HG02610 (cell line): ENCODE data around the gene CYP1B1.

ENCODE experiments used
- ATAC-seq: cut with Tn5 transposase; IDR thresholded peaks from one replicate; pipeline ENCODE4 v1.9.1; 2021; ENCODE audit warnings: mild to moderate bottlenecking, moderate library complexity; ENCODE audit not compliant: unreplicated experiment

CYP1B1 gene

GRCh38 chr2:38076710-38077430 is 919 bp upstream of the CYP1B1 start:
- peak; percentile 48 for ATAC-seq

DNA sequence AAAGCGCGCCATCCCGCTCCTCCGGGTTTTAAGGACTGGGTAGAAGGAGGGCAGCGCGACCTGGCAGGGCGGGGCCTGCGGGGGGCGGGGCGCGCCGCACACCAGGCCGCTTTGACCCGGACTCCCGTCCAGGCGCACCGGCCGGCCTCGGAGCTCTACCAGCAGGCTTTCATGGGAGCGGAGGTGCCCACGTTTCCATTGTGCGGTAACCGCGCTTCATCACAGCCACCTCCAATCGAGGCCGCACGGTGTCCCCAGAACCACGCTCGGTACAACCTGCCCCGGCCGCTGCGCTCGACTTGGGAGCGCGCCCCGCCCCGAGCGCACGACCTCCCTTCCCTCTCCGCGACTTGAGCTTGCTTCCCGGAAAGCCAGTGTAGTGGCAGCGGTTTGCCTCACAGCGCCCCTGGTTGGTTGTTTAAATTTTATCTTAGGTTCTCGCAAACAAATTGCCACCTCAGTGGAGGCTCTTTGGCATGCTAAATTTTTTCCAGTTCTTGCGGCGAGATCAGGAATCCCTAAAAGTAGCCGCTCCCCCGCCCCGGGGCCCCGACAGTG is 280 bp upstream of the CYP1B1 start:
- peak; percentile 36 for ATAC-seq

- no peak for ATAC-seq
These were observed 1.0 kb downstream of the CYP1B1 start for GRCh38 chr2:38074764-38075506.

GRCh38 chr2:38074058-38074763 is 1.7 kb downstream of the CYP1B1 start:
- no peak for ATAC-seq

DNA sequence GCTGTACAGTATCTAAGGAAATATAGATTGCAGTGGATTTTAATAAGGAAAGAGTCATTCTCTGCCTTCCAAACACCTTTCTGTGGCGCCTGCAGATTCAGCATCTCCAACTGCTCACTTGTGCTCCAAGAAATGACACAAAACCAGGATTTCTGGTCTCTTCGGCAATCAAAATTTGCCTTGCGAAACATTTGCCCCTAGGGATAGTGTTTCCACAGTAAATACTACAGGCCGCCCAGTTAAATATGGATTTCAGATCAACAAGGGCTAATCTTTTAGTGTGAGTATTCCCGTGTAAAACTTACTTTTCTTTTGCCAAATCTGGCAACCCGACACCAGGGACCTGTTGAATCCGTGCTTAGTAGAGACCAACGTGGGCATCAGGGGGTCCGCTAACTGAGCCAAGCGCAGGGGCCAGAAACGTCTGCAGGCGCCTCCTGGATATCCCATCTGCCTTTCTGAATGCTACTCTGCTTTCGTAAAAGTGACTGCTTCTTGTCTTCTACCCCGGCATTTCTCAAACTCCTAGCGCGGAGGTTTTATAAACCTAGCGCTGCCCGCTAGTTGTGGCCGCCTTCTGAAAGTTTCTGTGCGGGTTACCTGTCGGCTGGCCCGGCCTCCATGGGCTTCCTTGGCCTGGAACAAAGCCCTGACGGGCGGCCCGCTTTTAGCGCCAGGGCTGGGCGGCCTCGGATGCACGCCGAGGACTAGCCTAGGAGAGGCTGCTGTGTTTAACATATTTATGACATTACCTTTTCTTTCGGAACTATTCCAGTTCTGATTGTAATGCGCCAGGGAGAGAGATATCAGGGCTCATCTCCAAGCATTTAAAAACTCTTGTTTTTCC is 2.5 kb downstream of the CYP1B1 start:
- no peak for ATAC-seq

DNA sequence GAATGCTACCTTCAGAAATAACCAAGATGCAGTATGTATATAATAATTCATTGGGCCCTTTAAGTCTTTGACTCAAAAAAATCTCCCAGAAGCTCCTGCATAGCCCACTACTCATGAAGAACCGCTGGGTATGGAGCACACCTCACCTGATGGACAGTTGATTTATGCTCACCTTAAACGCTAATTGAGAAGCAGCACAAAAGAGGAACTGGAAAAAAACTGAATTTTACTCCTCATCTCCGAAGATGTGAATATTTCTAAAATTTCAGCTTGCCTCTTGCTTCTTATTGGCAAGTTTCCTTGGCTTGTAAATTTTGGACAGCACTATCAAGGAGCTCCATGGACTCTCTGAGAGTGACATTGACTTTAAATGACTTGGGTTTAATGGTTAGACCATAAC is 5.5 kb downstream of the CYP1B1 start:
- no peak for ATAC-seq

DNA sequence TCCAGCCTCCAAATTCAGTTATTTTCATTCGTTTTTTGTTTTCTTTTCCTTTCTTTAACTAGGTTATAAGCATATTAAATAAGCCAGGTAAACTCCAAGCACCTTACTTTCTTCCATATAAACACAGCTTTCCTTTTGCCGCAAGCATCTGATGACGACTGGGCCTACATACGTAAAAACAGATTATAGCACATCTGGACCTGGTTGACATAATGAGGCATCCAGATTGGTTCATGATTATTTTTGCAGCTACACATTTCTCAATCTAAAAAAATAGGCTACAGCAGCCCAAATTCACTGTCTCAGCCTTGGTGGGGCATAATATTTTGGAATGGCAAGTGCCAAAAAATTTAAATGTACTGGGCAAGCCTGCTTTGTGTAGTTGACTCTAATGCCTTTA is 7.7 kb downstream of the CYP1B1 start:
- ATAC-seq = no peak

GRCh38 chr2:38066421-38067115 is 9.4 kb downstream of the CYP1B1 start:
- ATAC-seq = no peak

DNA sequence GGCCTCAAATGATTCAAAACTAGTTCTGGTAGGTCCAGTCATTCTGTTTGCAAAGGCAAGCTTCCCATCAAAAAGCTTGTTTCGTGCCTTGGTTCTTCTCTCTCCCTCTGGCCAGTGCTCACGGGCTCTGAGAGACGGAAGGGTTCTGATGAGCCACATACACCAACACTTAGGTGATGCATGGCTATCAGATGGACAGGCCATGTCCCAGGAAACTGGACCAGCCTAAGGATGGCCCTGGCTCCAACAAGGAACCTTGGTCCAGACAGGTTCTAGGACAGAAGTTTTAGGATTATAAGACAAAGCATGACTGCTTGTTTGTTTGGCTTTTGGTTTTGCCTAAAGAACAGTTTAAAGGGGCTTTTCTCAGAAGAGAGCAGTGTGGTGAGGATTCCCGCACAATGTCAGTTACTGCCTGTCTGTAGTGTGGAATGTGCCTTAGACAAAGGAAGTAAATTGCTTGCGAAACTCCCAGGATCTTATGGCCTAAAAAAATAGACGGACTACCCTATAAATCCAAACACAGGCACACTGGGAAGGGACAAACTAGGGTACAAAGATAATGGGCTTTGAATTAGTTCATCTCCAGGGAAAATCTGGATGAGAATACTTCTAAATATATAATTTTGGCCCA is 10.3 kb downstream of the CYP1B1 start:
- no peak for ATAC-seq

DNA sequence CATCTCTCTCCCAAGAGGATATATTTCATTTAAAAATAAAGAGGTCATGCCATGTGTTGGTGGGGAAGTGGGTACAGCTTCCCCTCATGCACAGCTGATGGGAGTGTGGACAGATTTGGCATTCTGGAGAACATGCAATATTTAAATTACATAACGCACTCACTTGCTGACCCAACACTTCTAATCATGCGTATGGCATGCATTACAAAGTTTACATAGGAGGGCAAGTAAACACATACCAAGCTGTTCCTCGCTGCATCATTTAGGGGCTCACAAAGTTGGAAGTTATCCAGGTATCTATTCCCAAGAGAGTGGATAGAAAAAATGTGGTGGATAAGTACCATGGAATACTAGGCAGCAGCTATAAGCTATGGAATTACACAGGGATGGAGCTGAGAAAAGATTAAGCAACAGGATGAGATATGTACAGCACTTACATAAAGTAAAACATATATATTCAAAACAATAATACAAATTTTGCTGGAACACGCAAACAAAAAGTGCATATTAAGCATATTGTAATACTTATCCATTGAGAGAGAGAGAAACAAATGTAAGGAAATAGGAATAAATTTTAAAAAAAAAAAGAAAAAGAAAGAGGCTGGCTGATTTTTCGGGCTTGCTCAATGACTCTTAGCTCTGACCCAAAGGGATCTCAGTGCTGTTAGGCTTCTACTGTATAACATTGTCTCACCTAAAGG is 11.0 kb downstream of the CYP1B1 start:
- ATAC-seq = no peak

DNA sequence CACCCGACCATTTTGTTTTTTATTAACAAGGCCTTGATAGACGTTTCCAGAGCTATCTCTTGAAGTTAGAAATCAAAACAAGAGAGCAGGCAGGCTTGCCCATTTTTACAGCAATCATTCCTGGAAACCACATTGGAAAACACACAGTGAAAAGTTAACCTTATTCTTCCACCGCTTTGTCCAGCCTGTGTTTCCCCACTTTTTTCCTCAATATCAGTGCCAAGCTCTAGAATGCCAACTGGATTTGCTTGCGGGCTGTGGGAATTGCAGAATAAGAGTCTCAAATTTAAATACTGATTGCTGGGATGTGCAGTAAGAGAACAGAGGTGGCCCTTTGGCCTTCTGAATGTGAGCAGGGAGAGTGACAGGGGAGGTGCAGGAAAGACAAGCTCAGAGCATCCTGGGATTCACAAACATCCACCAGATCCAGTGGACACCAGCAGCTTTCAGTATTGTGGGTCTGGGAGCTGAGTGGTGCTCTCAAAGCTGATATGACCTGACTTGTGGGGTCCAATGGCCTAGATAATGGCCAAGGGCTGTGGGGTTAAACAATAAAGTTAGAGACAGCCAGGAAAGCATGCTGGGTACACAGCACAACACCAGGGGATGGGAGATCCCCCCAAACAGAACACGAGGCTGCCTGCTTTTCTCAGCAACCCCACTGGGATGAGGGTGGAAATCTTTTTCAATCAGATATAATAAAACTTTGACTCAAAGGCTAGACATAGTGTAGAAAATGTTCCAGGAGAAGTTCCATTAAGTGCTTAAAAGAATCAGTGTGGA is 15.5 kb downstream of the CYP1B1 start:
- ATAC-seq = no peak

- ATAC-seq = no peak
These were observed 18.1 kb downstream of the CYP1B1 start for GRCh38 chr2:38057651-38058410.

DNA sequence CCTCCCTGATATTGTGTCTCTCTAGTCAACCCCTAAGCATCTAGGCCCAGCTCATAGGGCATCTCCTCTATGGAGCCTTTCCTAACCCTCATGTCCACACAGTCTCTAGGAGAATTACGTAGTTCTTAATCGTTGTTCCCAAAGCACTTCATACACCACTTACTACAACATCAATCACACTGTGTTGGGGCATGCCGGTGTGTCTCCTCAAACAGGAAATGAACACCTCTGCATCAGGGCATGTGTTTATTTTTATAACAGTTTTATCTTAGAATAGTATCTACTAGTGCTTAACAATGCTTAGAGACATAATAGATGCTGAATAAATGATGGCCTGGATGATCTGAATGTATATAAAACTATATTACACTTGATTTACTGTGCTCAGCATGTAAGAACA is 19.7 kb downstream of the CYP1B1 start:
- ATAC-seq = no peak

GRCh38 chr2:38045811-38046210 is 30.1 kb downstream of the CYP1B1 start:
- ATAC-seq = no peak

- ATAC-seq = no peak
These were observed 36.6 kb downstream of the CYP1B1 start for GRCh38 chr2:38039121-38039910.

- ATAC-seq = no peak
These were observed 37.3 kb downstream of the CYP1B1 start for GRCh38 chr2:38038682-38039081.
